ENCODE results near the gene NRK.
"Not testable (repeated sequence)": the region's sequence is repeated elsewhere in the genome, so short reads cannot be mapped to it uniquely, and the experiment has no call there.

NRK gene, protein sequence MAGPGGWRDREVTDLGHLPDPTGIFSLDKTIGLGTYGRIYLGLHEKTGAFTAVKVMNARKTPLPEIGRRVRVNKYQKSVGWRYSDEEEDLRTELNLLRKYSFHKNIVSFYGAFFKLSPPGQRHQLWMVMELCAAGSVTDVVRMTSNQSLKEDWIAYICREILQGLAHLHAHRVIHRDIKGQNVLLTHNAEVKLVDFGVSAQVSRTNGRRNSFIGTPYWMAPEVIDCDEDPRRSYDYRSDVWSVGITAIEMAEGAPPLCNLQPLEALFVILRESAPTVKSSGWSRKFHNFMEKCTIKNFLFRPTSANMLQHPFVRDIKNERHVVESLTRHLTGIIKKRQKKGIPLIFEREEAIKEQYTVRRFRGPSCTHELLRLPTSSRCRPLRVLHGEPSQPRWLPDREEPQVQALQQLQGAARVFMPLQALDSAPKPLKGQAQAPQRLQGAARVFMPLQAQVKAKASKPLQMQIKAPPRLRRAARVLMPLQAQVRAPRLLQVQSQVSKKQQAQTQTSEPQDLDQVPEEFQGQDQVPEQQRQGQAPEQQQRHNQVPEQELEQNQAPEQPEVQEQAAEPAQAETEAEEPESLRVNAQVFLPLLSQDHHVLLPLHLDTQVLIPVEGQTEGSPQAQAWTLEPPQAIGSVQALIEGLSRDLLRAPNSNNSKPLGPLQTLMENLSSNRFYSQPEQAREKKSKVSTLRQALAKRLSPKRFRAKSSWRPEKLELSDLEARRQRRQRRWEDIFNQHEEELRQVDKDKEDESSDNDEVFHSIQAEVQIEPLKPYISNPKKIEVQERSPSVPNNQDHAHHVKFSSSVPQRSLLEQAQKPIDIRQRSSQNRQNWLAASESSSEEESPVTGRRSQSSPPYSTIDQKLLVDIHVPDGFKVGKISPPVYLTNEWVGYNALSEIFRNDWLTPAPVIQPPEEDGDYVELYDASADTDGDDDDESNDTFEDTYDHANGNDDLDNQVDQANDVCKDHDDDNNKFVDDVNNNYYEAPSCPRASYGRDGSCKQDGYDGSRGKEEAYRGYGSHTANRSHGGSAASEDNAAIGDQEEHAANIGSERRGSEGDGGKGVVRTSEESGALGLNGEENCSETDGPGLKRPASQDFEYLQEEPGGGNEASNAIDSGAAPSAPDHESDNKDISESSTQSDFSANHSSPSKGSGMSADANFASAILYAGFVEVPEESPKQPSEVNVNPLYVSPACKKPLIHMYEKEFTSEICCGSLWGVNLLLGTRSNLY (N-terminal part only)

GRCh38 chrX:105822138-105823091 is at the start of gene NRK:
NRK (plus strand) TSS chrX:105822539; CDS start chrX:105822846, 307 bp downstream.
- no peak within 1 kb of the TSS for H3K4me3 ChIP-seq (ENCODE audit: low read depth, low read length)
- TF ChIP-seq CTCF (IDR thresholded peaks at IDR 0.05; ENCODE audit: control insufficient read depth, extremely low read depth, insufficient read depth): no peak
- no peak for DNase-seq (ENCODE audit: low read depth)

GRCh38 chrX:105773801-105774200 is 48.5 kb upstream of the NRK start:
- TF ChIP-seq CTCF (IDR thresholded peaks at IDR 0.05; ENCODE audit: control insufficient read depth, extremely low read depth, insufficient read depth): no peak
- no peak for DNase-seq (ENCODE audit: low read depth)
- H3K4me3 ChIP-seq (ENCODE audit: low read depth, low read length): no peak overlapping the region

GRCh38 chrX:105775679-105776078 is 46.7 kb upstream of the NRK start:
- no peak for DNase-seq (ENCODE audit: low read depth)

DNA sequence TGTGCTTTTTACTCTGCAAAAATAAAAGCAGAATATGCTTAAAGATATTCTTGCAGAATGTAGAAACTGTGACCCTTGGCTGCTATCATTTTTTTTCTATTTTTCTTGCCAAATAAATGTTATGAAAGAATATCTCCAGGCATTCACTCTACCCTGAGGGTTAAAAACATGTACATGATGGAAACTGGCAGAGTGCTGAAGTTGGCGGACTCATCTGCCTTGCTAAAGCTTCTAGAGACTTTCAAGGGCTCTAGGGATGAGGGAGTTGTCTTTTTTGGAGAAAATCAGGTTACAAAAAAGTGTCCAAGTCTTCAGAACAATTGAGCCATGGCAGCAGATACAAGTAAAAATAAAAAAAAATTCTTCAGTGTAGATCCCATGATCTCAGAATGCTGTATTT is 40.5 kb upstream of the NRK start:
- DNase-seq (ENCODE audit: low read depth): no peak
- no peak overlapping the region for H3K4me3 ChIP-seq (ENCODE audit: low read depth, low read length)
- TF ChIP-seq CTCF (IDR thresholded peaks at IDR 0.05; ENCODE audit: control insufficient read depth, extremely low read depth, insufficient read depth): no peak

More at GRCh38 chrX:105775679-105776078, 46.7 kb upstream of the NRK start:
- no peak overlapping the region for H3K4me3 ChIP-seq (ENCODE audit: low read depth, low read length)
- no peak for TF ChIP-seq CTCF (IDR thresholded peaks at IDR 0.05; ENCODE audit: control insufficient read depth, extremely low read depth, insufficient read depth)

DNA sequence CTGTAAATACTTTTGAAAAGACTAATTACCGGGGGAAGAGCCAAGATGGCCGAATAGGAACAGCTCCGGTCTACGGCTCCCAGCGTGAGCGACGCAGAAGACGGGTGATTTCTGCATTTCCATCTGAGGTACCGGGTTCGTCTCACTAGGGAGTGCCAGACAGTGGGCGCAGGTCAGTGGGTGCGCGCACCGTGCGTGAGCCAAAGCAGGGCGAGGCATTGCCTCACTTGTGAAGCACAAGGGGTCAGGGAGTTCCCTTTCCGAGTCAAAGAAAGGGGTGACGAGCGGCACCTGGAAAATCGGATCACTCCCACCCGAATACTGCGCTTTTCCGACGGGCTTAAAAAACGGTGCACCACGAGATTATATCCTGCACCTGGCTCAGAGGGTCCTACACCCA is 25.5 kb upstream of the NRK start:
- not testable (repeated sequence) for DNase-seq (ENCODE audit: low read depth); H3K4me3 ChIP-seq (ENCODE audit: low read depth, low read length)

DNA sequence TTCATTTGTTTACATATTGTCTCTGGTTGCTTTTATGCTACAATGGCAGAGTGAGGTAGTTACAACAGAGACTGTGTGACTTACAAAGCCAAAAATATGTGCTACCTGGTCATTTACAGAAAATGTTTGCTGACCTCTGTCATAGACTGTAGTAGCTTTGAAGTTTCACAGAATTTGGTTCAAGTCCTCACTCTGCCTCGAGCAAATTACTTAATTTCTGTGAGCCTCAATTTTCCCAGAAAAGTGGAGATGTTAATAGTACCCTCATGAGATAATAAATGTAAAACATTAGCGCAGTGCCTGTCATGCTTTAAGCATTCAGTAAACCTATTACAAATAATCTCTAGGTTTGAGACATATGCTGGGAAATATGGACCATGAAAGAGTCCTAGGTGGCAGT is 18.4 kb upstream of the NRK start:
- no peak overlapping the region for H3K4me3 ChIP-seq (ENCODE audit: low read depth, low read length)
- no peak for DNase-seq (ENCODE audit: low read depth)
- TF ChIP-seq CTCF (IDR thresholded peaks at IDR 0.05; ENCODE audit: control insufficient read depth, extremely low read depth, insufficient read depth): no peak

DNA sequence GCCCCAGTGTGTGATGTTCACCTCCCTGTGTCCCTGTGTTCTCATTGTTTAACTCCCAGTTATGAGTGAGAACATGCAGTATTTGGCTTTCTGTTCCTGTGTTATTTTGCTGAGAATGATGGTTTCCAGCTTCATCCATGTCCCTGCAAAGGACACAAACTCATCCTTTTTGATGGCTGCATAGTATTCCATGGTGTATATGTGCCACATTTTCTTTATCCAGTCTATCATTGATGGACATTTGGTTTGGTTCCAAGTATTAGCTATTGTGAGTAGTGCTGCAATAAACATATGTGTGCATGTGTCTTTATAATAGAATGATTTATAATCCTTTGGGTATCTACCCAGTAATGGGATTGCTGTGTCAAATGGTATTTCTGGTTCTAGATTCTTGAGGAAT is 16.7 kb upstream of the NRK start:
- DNase-seq (ENCODE audit: low read depth): not testable (repeated sequence)

More for the DNA sequence above, 16.7 kb upstream of the NRK start:
- H3K4me3 ChIP-seq (ENCODE audit: low read depth, low read length): not testable (repeated sequence)

Data from LNCaP clone FGC (cell line).